ENCODE data around the gene KIRREL1. TPM values are rescaled to one million over a fixed set of nuclear protein-coding genes. Genes with fewer than 3 reads are reported as not detected.

KIRREL1 gene
- total RNA-seq, 1 experiment from 2014 or later: 42.4 TPM

GRCh38 chr1:157984469-157984868, 9.0 kb upstream of the KIRREL1 start (continued):
- TF ChIP-seq ATF3 (CRISPR knock-in tag; conservative IDR thresholded peaks at IDR 0.05) (no peak), NFE2L1 (CRISPR knock-in tag; IDR thresholded peaks at IDR 0.05) (no peak), JAZF1 (CRISPR knock-in tag; IDR thresholded peaks at IDR 0.05) (no peak), ARID4B (CRISPR knock-in tag; IDR thresholded peaks at IDR 0.05; ENCODE audit: borderline replicate concordance) (no peak), FOXJ3 (CRISPR knock-in tag; IDR thresholded peaks at IDR 0.05; ENCODE audit: borderline replicate concordance) (no peak), ZNF423 (CRISPR knock-in tag; IDR thresholded peaks at IDR 0.05) (no peak), IRF2 (CRISPR knock-in tag; IDR thresholded peaks at IDR 0.05; ENCODE audit: borderline replicate concordance, low read depth) (no peak), MAX (CRISPR knock-in tag; IDR thresholded peaks at IDR 0.05) (no peak), ZNF219 (CRISPR knock-in tag; IDR thresholded peaks at IDR 0.05; ENCODE audit: borderline replicate concordance) (no peak), NFATC4 (CRISPR knock-in tag; IDR thresholded peaks at IDR 0.05) (no peak), ZNF671 (CRISPR knock-in tag; IDR thresholded peaks at IDR 0.05) (no peak), SMAD3 (CRISPR knock-in tag; IDR thresholded peaks at IDR 0.05; ENCODE audit: borderline replicate concordance) (no peak), CREM (CRISPR knock-in tag; IDR thresholded peaks at IDR 0.05) (no peak), TEAD4 (CRISPR knock-in tag; IDR thresholded peaks at IDR 0.05) (no peak)

- no peak overlapping the region for H3K4me3 Mint-ChIP-seq
These were observed 8.0 kb upstream of the KIRREL1 start for GRCh38 chr1:157985473-157985872.

GRCh38 chr1:157988002-157988401, 5.4 kb upstream of the KIRREL1 start:
- Mint-ChIP-seq H3K4me3 (no peak overlapping the region), H3K27ac (no peak overlapping the region), H3K27me3 (ENCODE audit: low read depth) (peaks cover 8% of the 10 kb centered on the region; the same call in 1 of the 2 replicates), H3K4me1 (peaks cover 38% of the 10 kb centered on the region), H3K9me3 (no peaks in the 10 kb centered on the region), H3K36me3 (no peaks in the 10 kb centered on the region)
- POLR2A ChIA-PET: no interaction called here
- CTCF ChIA-PET: interaction anchor here (3.0 kb wide), 1 partner anchor 133 kb away, joined by 13 read pairs; no protein-coding TSS in a partner anchor
- no peak for ATAC-seq
- no peak for DNase-seq (ENCODE audit: low spot score)
- no peak for TF ChIP-seq OVOL2 (CRISPR knock-in tag; IDR thresholded peaks at IDR 0.05; ENCODE audit: borderline replicate concordance)
- TF ChIP-seq ZNF532 (CRISPR knock-in tag; IDR thresholded peaks at IDR 0.05; ENCODE audit: borderline replicate concordance): no peak
- no peak for TF ChIP-seq CDX4 (CRISPR knock-in tag; IDR thresholded peaks at IDR 0.05; ENCODE audit: borderline replicate concordance)
- TF ChIP-seq PRRX2 (CRISPR knock-in tag; IDR thresholded peaks at IDR 0.05): no peak
- no peak for TF ChIP-seq GRHL2 (CRISPR knock-in tag; IDR thresholded peaks at IDR 0.05; ENCODE audit: insufficient replicate concordance, severe bottlenecking)
- no peak for TF ChIP-seq CTCF (IDR thresholded peaks at IDR 0.05)
- TF ChIP-seq ZMAT4 (CRISPR knock-in tag; IDR thresholded peaks at IDR 0.05): no peak
- TF ChIP-seq ZBTB21 (CRISPR knock-in tag; IDR thresholded peaks at IDR 0.05; ENCODE audit: borderline replicate concordance): no peak
- TF ChIP-seq ZNF671 (CRISPR knock-in tag; IDR thresholded peaks at IDR 0.05): no peak

More at GRCh38 chr1:157985473-157985872, 8.0 kb upstream of the KIRREL1 start:
- Mint-ChIP-seq H3K36me3 (no peaks in the 10 kb centered on the region), H3K27me3 (ENCODE audit: low read depth) (peaks cover 6% of the 10 kb centered on the region; the same call in 1 of the 2 replicates), H3K4me1 (peaks cover 35% of the 10 kb centered on the region), H3K27ac (no peak overlapping the region), H3K9me3 (no peaks in the 10 kb centered on the region)
- ATAC-seq (peak; percentile 60), DNase-seq (ENCODE audit: low spot score) (no peak)
- TF ChIP-seq SP1 (CRISPR knock-in tag; conservative IDR thresholded peaks at IDR 0.05) (no peak), JAZF1 (CRISPR knock-in tag; IDR thresholded peaks at IDR 0.05) (no peak)
- CTCF ChIA-PET: interaction anchor here (1.7 to 5.1 kb wide), 3 partner anchors 52 to 136 kb away, joined by 4 to 36 read pairs (median 13); no protein-coding TSS in a partner anchor
- POLR2A ChIA-PET: no interaction called here

Data from WTC11 (cell line).